IMR-90 (cell line): Measurements from ENCODE around the gene GDPD5. TPM values are rescaled to one million over a fixed set of nuclear protein-coding genes. Genes with fewer than 3 reads are reported as not detected.

ENCODE experiments used
- ATAC-seq: fragments of 200-7000 bp; cut with Tn5 transposase; 2 replicates; pipeline ENCODE4 v1.9.1; 2020; ENCODE audit warnings: low read depth, mild to moderate bottlenecking, moderate library complexity
- BruUV-seq: library from RNA; stranded (reverse); fragments of 400-500 nt; replicated peaks from 2 replicates; lab custom pipeline; 2021; lab: Mats Ljungman, UMichigan
- CTCF ChIA-PET: fragments of 300-600 bp; formaldehyde crosslinking; extraction: SDS; loops from one replicate; lab custom pipeline; 2021; ENCODE audit warnings: antibody characterized with exemption; lab: Yijun Ruan, JAX
- POLR2A ChIA-PET: fragments of 300-600 bp; sonication (Branson Sonifier 250); formaldehyde crosslinking; loops from one replicate; lab custom pipeline; 2022; ENCODE audit warnings: antibody characterized with exemption; ENCODE audit not compliant: unreplicated experiment; lab: Charles Lee
- DNase-seq: peaks from one replicate; pipeline ENCODE4 v3.0.0; 2013
- H2AFZ ChIP-seq: replicated peaks from 2 replicates; pipeline ENCODE3; 2013; ENCODE audit warnings: low read length, mild to moderate bottlenecking; ENCODE audit not compliant: poor library complexity
- H2AK5ac ChIP-seq: 2 replicates; pipeline ENCODE4 v1.6.1; 2013; ENCODE audit warnings: low read depth, low read length, inconsistent platforms
- H2AK9ac ChIP-seq: replicated peaks from 2 replicates; pipeline ENCODE3; 2013; ENCODE audit warnings: mild to moderate bottlenecking, low read depth, low read length, moderate library complexity; ENCODE audit not compliant: poor library complexity
- H2BK120ac ChIP-seq: 2 replicates; pipeline ENCODE4 v1.6.1; 2013; ENCODE audit warnings: low read depth, low read length, inconsistent platforms
- H2BK15ac ChIP-seq: 3 replicates; pipeline ENCODE4 v1.6.1; 2013; ENCODE audit warnings: low read depth, low read length, inconsistent platforms
- H2BK20ac ChIP-seq: 2 replicates; pipeline ENCODE4 v1.6.1; 2013; ENCODE audit warnings: low read depth, mild to moderate bottlenecking, inconsistent platforms, low read length, moderate library complexity
- H2BK5ac ChIP-seq: 2 replicates; pipeline ENCODE4 v1.6.1; 2013; ENCODE audit warnings: mild to moderate bottlenecking, low read depth, low read length, inconsistent platforms; ENCODE audit not compliant: poor library complexity, severe bottlenecking
- H3K14ac ChIP-seq: replicated peaks from 2 replicates; pipeline ENCODE4 v1.6.1; 2013; ENCODE audit warnings: low read depth, low read length, inconsistent platforms
- H3K18ac ChIP-seq: 2 replicates; pipeline ENCODE4 v1.6.1; 2013; ENCODE audit warnings: low read depth, low read length, control low read depth
- H3K23ac ChIP-seq: 2 replicates; pipeline ENCODE4 v1.6.1; 2013; ENCODE audit warnings: low read depth, low read length, inconsistent platforms
- H3K27ac ChIP-seq: 2 replicates; pipeline ENCODE4 v1.5.1; 2013; ENCODE audit warnings: mild to moderate bottlenecking, control low read depth, low read length; ENCODE audit not compliant: insufficient read depth
- H3K27me3 ChIP-seq: 2 replicates; pipeline ENCODE4 v1.6.1; 2013; ENCODE audit warnings: low read length; ENCODE audit not compliant: control insufficient read depth, insufficient read depth
- H3K36me3 ChIP-seq: 2 replicates; pipeline ENCODE4 v1.6.1; 2013; ENCODE audit warnings: low read length, mixed read lengths; ENCODE audit not compliant: control insufficient read depth, insufficient read depth
- H3K4ac ChIP-seq: 2 replicates; pipeline ENCODE4 v1.6.1; 2013; ENCODE audit warnings: low read depth, low read length, inconsistent platforms
- H3K4me1 ChIP-seq: 2 replicates; pipeline ENCODE4 v1.6.1; 2013; ENCODE audit warnings: low read length, mixed read lengths; ENCODE audit not compliant: control insufficient read depth, insufficient read depth
- H3K4me2 ChIP-seq: 2 replicates; pipeline ENCODE4 v1.6.1; 2013; ENCODE audit warnings: low read depth, mild to moderate bottlenecking, control low read depth, low read length, moderate library complexity
- H3K4me3 ChIP-seq: 2 replicates; pipeline ENCODE4 v1.5.1; 2013; ENCODE audit warnings: low read depth, mild to moderate bottlenecking, control low read depth, low read length, moderate library complexity; ENCODE audit not compliant: insufficient read depth
- H3K56ac ChIP-seq: 2 replicates; pipeline ENCODE4 v1.6.1; 2013; ENCODE audit warnings: low read length, inconsistent platforms; ENCODE audit not compliant: insufficient read depth; ENCODE audit errors: extremely low read depth
- H3K79me1 ChIP-seq, 2 experiments: 2 replicates each; pipeline ENCODE4 v1.6.1; 2013; ENCODE audit warnings: low read length in 2 of 2, inconsistent platforms in 1 of 2, low read depth in 1 of 2
- H3K9ac ChIP-seq: 2 replicates; pipeline ENCODE4 v1.6.1; 2013; ENCODE audit warnings: low read depth, low read length, control low read depth
- H3K9me1 ChIP-seq: 2 replicates; pipeline ENCODE4 v1.6.1; 2013; ENCODE audit warnings: low read length, inconsistent platforms; ENCODE audit not compliant: insufficient read depth
- H3K9me3 ChIP-seq: 2 replicates; pipeline ENCODE4 v1.6.1; 2013; ENCODE audit warnings: low read length; ENCODE audit not compliant: control insufficient read depth, insufficient read depth
- H4K20me1 ChIP-seq: 2 replicates; pipeline ENCODE4 v1.6.1; 2013; ENCODE audit warnings: low read length, inconsistent platforms; ENCODE audit not compliant: insufficient read depth
- H4K5ac ChIP-seq: 2 replicates; pipeline ENCODE4 v1.6.1; 2013; ENCODE audit warnings: mild to moderate bottlenecking, low read depth, low read length, control low read depth
- H4K8ac ChIP-seq, 2 experiments: 2 replicates each; pipeline ENCODE4 v1.6.1; 2013; ENCODE audit warnings: low read depth in 2 of 2, low read length in 2 of 2, control low read depth in 1 of 2, inconsistent platforms in 1 of 2
- H4K91ac ChIP-seq: 2 replicates; pipeline ENCODE4 v1.6.1; 2013; ENCODE audit warnings: low read depth, low read length, inconsistent platforms; ENCODE audit not compliant: insufficient read depth
- BHLHE40 ChIP-seq: fragments of 150-350 bp; IDR thresholded peaks from 2 replicates; pipeline ENCODE4 v1.6.1; 2016; ENCODE audit warnings: mild to moderate bottlenecking, low read depth, low read length
- CEBPB ChIP-seq: IDR thresholded peaks from 2 replicates; pipeline ENCODE4 v1.6.1; 2012; ENCODE audit warnings: low read depth, low read length, improper control_type of control experiment
- CHD1 ChIP-seq: IDR thresholded peaks from 2 replicates; pipeline ENCODE4 v1.6.1; 2012; ENCODE audit warnings: low read depth, low read length, improper control_type of control experiment
- FOS ChIP-seq: fragments of 150-350 bp; IDR thresholded peaks from 2 replicates; pipeline ENCODE4 v1.6.1; 2016; ENCODE audit warnings: low read depth, low read length
- MAFK ChIP-seq: IDR thresholded peaks from 2 replicates; pipeline ENCODE4 v1.6.1; 2012; ENCODE audit warnings: low read depth, low read length, improper control_type of control experiment
- MAZ ChIP-seq: IDR thresholded peaks from 2 replicates; pipeline ENCODE4 v1.6.1; 2012; ENCODE audit warnings: low read depth, mild to moderate bottlenecking, low read length, improper control_type of control experiment, moderate library complexity, borderline replicate concordance
- MXI1 ChIP-seq: IDR thresholded peaks from 2 replicates; pipeline ENCODE4 v1.6.1; 2012; ENCODE audit warnings: low read depth, mild to moderate bottlenecking, low read length, moderate library complexity, borderline replicate concordance
- NFE2L2 ChIP-seq: fragments of 150-350 bp; IDR thresholded peaks from 2 replicates; pipeline ENCODE4 v1.6.1; 2016; ENCODE audit warnings: low read depth, mild to moderate bottlenecking, low read length
- RAD21 ChIP-seq: IDR thresholded peaks from 2 replicates; pipeline ENCODE4 v1.6.1; 2012; ENCODE audit warnings: low read length, improper control_type of control experiment
- RCOR1 ChIP-seq: IDR thresholded peaks from 2 replicates; pipeline ENCODE4 v1.6.1; 2012; ENCODE audit warnings: mild to moderate bottlenecking, low read length, improper control_type of control experiment; ENCODE audit not compliant: insufficient replicate concordance
- RFX5 ChIP-seq: IDR thresholded peaks from 2 replicates; pipeline ENCODE4 v1.8.0; 2012; ENCODE audit warnings: low read depth, mild to moderate bottlenecking, low read length, moderate library complexity
- SMC3 ChIP-seq: fragments of 150-350 bp; IDR thresholded peaks from 2 replicates; pipeline ENCODE4 v1.6.1; 2016; ENCODE audit warnings: low read depth, mild to moderate bottlenecking, antibody characterized with exemption, low read length, moderate library complexity
- WGBS, 2 experiments: methylation state at CpG; one replicate each; pipeline versions ENCODE4 v1.1.5 to v1.1.7; 2013; ENCODE audit warnings: missing lambda C conversion rate in 2 of 2; ENCODE audit not compliant: insufficient read length in 1 of 2; ENCODE audit errors: extremely low coverage in 2 of 2; 5-methylcytosine and 5-hydroxymethylcytosine counted together
- dilution Hi-C: fragments of 300-500 bp; cut with HindIII; formaldehyde crosslinking; loops from one replicate; pipeline ENCODE4 v1.14.3; 2018; ENCODE audit warnings: low sequenced_read_pairs; ENCODE audit not compliant: unreplicated experiment
- in situ Hi-C: fragments of 300-500 bp; cut with MboI; formaldehyde crosslinking; loops from 3 replicates; pipeline ENCODE4 v1.14.3; 2019; ENCODE audit warnings: low sequenced_read_pairs, inconsistent platforms, mixed read lengths
- intact Hi-C: fragments of 100-400 bp; cut with micrococcal nuclease; formaldehyde crosslinking; loops from 2 replicates; pipeline ENCODE4 v1.10.0; 2022
- polyA plus RNA-seq, 3 experiments: library from polyadenylated mRNA; depleted of rRNA; stranded (reverse); fragments of >200 nt; gene quantifications; 2 replicates each; pipeline ENCODE4 v1.2.3, GENCODE V29; 2012; ENCODE audit warnings: low replicate concordance in 1 of 3
- total RNA-seq: library from RNA; depleted of rRNA; stranded (reverse); fragments of >200 nt; gene quantifications from 2 replicates; pipeline ENCODE4 v1.2.3, GENCODE V29; 2012
- TF ChIP-seq, protein P1 (sequence below): fragments of 150-350 bp; IDR thresholded peaks from 2 replicates; pipeline ENCODE4 v1.6.1; 2017; ENCODE audit warnings: mild to moderate bottlenecking, antibody characterized with exemption, low read length, low read depth
- TF ChIP-seq, protein P2 (sequence below): conservative IDR thresholded peaks from 2 replicates; pipeline ENCODE4 v1.5.1; 2012; ENCODE audit warnings: mild to moderate bottlenecking, low read depth, low read length, improper control_type of control experiment
- TF ChIP-seq, protein P3 (sequence below): fragments of 150-350 bp; IDR thresholded peaks from 2 replicates; pipeline ENCODE4 v1.6.1; 2016; ENCODE audit warnings: low read depth, mild to moderate bottlenecking, low read length, moderate library complexity, borderline replicate concordance

The GDPD5 gene
- total and polyA plus RNA-seq, 2 of the 4 experiments (the other 2 are of a cell fraction), result 2.0 to 7.9 TPM

DNA sequence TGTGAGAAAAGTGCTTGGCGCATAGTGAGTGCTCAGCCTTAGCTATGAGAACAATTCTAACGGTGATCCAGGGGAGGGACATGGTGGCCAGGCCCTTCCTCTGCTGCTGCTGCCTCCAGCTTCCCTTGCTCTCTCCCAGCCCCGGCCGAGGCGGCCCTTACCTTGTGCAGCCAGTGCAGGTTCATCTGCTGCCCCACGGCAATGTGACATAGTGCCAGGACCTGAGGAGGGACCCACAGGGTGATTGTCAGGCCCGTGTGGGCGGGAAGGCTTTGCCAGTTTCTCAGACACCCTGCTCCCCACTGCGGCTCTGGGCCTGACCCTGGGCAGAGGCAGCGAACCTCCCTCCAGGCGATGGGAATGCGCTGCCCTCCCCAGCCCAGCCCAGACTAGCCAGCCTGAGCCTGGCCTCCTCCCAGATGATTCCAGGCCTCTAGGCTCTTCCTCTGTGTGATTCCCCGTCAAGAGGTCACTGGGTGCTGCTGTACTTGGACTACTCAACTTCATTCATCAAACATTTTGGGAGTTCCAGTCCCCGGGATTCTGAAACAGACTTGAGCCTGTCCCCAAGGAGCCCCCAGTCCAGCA, 69.1 kb downstream of the GDPD5 start:
- H3K79me1 ChIP-seq, result no peaks in the 10 kb centered on the region
- H3K36me3 ChIP-seq, result no peaks in the 10 kb centered on the region
- dilution Hi-C loops, result no loop called here
- H2AFZ ChIP-seq, result peak overlapping the region; percentile 23
- no peak overlapping the region for H2AK9ac ChIP-seq
- no peak overlapping the region for H3K18ac ChIP-seq
- peaks cover 7% of the 10 kb centered on the region for H3K4me1 ChIP-seq
- BruUV-seq, result no TSS peak
- H2AK5ac ChIP-seq, result no peak overlapping the region
- H2BK120ac ChIP-seq, result no peak overlapping the region
- no peaks in the 10 kb centered on the region for H3K27me3 ChIP-seq
- H4K8ac ChIP-seq, result no peak overlapping the region
- in situ Hi-C loops, result no loop called here
- no peak for ATAC-seq
- H4K91ac ChIP-seq, result no peak overlapping the region
- H4K20me1 ChIP-seq, result no peaks in the 10 kb centered on the region
- WGBS, 2 experiments, result 91% methylated on average over 6 of the region's 14 CpGs; no CpG with 5 or more reads in 1 of the 2 experiments
- no peak for DNase-seq
- TF ChIP-seq, protein P1, sequence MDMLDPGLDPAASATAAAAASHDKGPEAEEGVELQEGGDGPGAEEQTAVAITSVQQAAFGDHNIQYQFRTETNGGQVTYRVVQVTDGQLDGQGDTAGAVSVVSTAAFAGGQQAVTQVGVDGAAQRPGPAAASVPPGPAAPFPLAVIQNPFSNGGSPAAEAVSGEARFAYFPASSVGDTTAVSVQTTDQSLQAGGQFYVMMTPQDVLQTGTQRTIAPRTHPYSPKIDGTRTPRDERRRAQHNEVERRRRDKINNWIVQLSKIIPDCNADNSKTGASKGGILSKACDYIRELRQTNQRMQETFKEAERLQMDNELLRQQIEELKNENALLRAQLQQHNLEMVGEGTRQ, result no peak
- TF ChIP-seq RFX5 (no peak), MXI1 (no peak), FOS (no peak), RAD21 (no peak), CEBPB (no peak), MAFK (no peak), SMC3 (no peak), MAZ (no peak), NFE2L2 (no peak), BHLHE40 (no peak), RCOR1 (no peak), CHD1 (no peak)
- TF ChIP-seq, protein P2, sequence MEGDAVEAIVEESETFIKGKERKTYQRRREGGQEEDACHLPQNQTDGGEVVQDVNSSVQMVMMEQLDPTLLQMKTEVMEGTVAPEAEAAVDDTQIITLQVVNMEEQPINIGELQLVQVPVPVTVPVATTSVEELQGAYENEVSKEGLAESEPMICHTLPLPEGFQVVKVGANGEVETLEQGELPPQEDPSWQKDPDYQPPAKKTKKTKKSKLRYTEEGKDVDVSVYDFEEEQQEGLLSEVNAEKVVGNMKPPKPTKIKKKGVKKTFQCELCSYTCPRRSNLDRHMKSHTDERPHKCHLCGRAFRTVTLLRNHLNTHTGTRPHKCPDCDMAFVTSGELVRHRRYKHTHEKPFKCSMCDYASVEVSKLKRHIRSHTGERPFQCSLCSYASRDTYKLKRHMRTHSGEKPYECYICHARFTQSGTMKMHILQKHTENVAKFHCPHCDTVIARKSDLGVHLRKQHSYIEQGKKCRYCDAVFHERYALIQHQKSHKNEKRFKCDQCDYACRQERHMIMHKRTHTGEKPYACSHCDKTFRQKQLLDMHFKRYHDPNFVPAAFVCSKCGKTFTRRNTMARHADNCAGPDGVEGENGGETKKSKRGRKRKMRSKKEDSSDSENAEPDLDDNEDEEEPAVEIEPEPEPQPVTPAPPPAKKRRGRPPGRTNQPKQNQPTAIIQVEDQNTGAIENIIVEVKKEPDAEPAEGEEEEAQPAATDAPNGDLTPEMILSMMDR, result no peak
- TF ChIP-seq, protein P3, sequence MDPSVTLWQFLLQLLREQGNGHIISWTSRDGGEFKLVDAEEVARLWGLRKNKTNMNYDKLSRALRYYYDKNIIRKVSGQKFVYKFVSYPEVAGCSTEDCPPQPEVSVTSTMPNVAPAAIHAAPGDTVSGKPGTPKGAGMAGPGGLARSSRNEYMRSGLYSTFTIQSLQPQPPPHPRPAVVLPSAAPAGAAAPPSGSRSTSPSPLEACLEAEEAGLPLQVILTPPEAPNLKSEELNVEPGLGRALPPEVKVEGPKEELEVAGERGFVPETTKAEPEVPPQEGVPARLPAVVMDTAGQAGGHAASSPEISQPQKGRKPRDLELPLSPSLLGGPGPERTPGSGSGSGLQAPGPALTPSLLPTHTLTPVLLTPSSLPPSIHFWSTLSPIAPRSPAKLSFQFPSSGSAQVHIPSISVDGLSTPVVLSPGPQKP, result no peak
- no peak overlapping the region for H2BK5ac ChIP-seq
- CTCF ChIA-PET, result no interaction called here
- POLR2A ChIA-PET, result no interaction called here
- no peak overlapping the region for H4K5ac ChIP-seq
- no peak overlapping the region for H2BK15ac ChIP-seq
- intact Hi-C loops, result no loop called here
- no peak overlapping the region for H3K4me2 ChIP-seq
- no peak overlapping the region for H3K9ac ChIP-seq
- no peak overlapping the region for H3K14ac ChIP-seq
- H3K9me1 ChIP-seq, result 0 out of 2 replicates have a peak, but pooled peaks cover 5% of the 10 kb centered on the region
- H3K23ac ChIP-seq, result no peak overlapping the region
- H3K27ac ChIP-seq, result no peak overlapping the region
- no peak overlapping the region for H2BK20ac ChIP-seq
- H3K56ac ChIP-seq, result no peak overlapping the region
- no peak overlapping the region for H3K4me3 ChIP-seq
- no peak overlapping the region for H3K4ac ChIP-seq
- H3K9me3 ChIP-seq, result no peaks in the 10 kb centered on the region
